Adrenal gland (tissue), 12 donors: ENCODE results near the gene CSPG4. TPM values are rescaled to one million over a fixed set of nuclear protein-coding genes. Genes with fewer than 3 reads are reported as not detected.
"Not testable (repeated sequence)": the region's sequence is repeated elsewhere in the genome, so short reads cannot be mapped to it uniquely, and the experiment has no call there.

Experiments used
- DNase-seq, 7 donors: peaks; one replicate each; pipeline ENCODE4 v3.0.0-alpha.2; 2019 to 2020
- H3K27ac ChIP-seq, 5 donors: fragments of 200-600 bp; sonication (generic) in 4 of 5; 1 replicate in 3 of 5; 2 replicates in 2 of 5; pipeline versions ENCODE4 v1.5.1 to v1.8.0; 2016 to 2020; ENCODE audit warnings: mild to moderate bottlenecking in 1 of 5
- H3K27me3 ChIP-seq: fragments of 200-600 bp; 2 replicates; pipeline ENCODE4 v1.8.0; 2021
- H3K36me3 ChIP-seq, 2 donors: fragments of 200-600 bp; replicated peaks in 1 of 2; 1 replicate in 1 of 2; 2 replicates in 1 of 2; pipeline versions ENCODE4 v1.5.1 to v1.8.0; 2018 to 2022
- H3K4me1 ChIP-seq, 2 donors: fragments of 200-600 bp; replicated peaks in 1 of 2; 1 replicate in 1 of 2; 2 replicates in 1 of 2; pipeline versions ENCODE4 v1.5.1 to v1.8.0; 2018 to 2021
- H3K4me3 ChIP-seq, 4 donors: fragments of 200-600 bp; sonication (generic) in 3 of 4; one replicate each; pipeline ENCODE4 v1.5.1; 2016 to 2018
- H3K9me3 ChIP-seq, 3 donors: fragments of 200-600 bp; sonication (generic) in 1 of 3; replicated peaks in 1 of 3; 1 replicate in 2 of 3; 2 replicates in 1 of 3; pipeline versions ENCODE4 v1.5.1 to v1.8.0; 2016 to 2021
- POLR2A ChIP-seq, 2 donors: fragments of 450-650 bp; IDR thresholded peaks; one replicate each; pipeline ENCODE4 v1.6.1; 2017; ENCODE audit warnings: antibody characterized with exemption in 2 of 2, mild to moderate bottlenecking in 2 of 2, moderate library complexity in 1 of 2
- WGBS, 4 donors: extraction: QIAGEN DNeasy Blood & Tissue Kit in 2 of 4; methylation state at CpG; one replicate each; pipeline versions ENCODE4 v1.1.5 to v1.1.7; 2013 to 2017; 5-methylcytosine and 5-hydroxymethylcytosine counted together
- intact Hi-C, 2 donors: fragments of 100-400 bp; cut with DNase I; formaldehyde crosslinking; loops; one replicate each; pipeline versions ENCODE4 v1.14.1 to v1.15.0; 2022 to 2023
- polyA plus RNA-seq, 3 donors: library from polyadenylated mRNA; stranded (reverse); fragments of 200-250 nt in 2 of 3; fragments of 350-450 nt in 1 of 3; fragmentation: Illumina TruSeq in 1 of 3; extraction: RNeasy Lipid Tissue Mini Kit (QIAGEN cat#74804) in 1 of 3; gene quantifications; one replicate each; pipeline ENCODE4 v1.2.3, GENCODE V29; 2013 to 2014
- total RNA-seq, 9 donors: library from RNA; depleted of rRNA in 4 of 9; stranded (reverse); fragments of >200 nt in 4 of 9; fragments of 120-200 nt in 1 of 9; fragmentation: NEBNext Ultra II Directional in 1 of 9; extraction: Animal tissue kit (Norgen Biotek cat#: 25700) in 1 of 9; gene quantifications; one replicate each; pipeline versions ENCODE4 v1.1.0 to v1.2.4, GENCODE V29; 2013 to 2023
- TF ChIP-seq, protein P1 (sequence below), 6 experiments: fragments of 450-650 bp in 4 of 6; fragments of 200-600 bp in 2 of 6; sonication (generic) in 1 of 6; IDR thresholded peaks; 1 replicate in 5 of 6; 2 replicates in 1 of 6; pipeline versions ENCODE4 v1.5.1 to v1.8.0; 2016 to 2021; ENCODE audit warnings: antibody characterized with exemption in 6 of 6, mild to moderate bottlenecking in 2 of 6, moderate library complexity in 1 of 6
- donor health status: healthy with polysubstance abuse.
- donor health status: Bipolar disorder and iron deficiency.
- donor health status: DM: yes; HTN: yes; CAD: no.
- donor health status: DM: no; HTN: no; CAD: no.
- donor health status: DM: no; HTN: no; CAD: no.
- donor health status: DM: yes; HTN: yes; CAD: no.

CSPG4 gene
- total and polyA plus RNA-seq, 12 donors, result 0.55 to 6.6 (median 2.8) TPM

DNA sequence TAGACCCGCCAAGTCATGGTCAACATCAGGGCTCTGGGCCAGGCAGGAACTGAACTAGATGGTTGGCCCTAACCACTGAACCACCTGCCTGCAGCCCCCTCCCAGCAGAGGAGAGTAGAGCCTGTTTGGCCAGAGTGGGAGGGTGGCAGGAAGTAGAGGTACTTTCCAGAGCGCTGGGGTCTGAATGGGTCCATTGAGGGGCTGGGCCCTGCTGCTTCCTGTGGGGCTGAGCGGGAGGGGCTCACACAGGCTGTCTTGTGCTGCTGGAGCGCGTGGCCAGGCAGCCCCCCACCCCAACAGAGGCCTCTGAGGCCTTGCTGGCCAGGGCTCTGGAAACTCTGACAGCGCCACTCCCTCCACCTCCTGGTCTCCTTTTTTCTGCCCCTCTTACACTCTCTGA lies 17.4 kb downstream of the CSPG4 start:
- Histone ChIP-seq H3K36me3 (no peaks in the 10 kb centered on the region), H3K27me3 (no peaks in the 10 kb centered on the region), H3K4me3 (no peak overlapping the region), H3K27ac (peak overlapping the region in 3 of 5 donors; percentile 34 to 79 (median 63)), H3K9me3 (no peaks in the 10 kb centered on the region), H3K4me1 (peaks cover 13 to 28% of the 10 kb centered on the region in 2 donors)
- TF ChIP-seq, protein P1, sequence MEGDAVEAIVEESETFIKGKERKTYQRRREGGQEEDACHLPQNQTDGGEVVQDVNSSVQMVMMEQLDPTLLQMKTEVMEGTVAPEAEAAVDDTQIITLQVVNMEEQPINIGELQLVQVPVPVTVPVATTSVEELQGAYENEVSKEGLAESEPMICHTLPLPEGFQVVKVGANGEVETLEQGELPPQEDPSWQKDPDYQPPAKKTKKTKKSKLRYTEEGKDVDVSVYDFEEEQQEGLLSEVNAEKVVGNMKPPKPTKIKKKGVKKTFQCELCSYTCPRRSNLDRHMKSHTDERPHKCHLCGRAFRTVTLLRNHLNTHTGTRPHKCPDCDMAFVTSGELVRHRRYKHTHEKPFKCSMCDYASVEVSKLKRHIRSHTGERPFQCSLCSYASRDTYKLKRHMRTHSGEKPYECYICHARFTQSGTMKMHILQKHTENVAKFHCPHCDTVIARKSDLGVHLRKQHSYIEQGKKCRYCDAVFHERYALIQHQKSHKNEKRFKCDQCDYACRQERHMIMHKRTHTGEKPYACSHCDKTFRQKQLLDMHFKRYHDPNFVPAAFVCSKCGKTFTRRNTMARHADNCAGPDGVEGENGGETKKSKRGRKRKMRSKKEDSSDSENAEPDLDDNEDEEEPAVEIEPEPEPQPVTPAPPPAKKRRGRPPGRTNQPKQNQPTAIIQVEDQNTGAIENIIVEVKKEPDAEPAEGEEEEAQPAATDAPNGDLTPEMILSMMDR (IDR thresholded peaks at IDR 0.05), result no peak
- TF ChIP-seq POLR2A (IDR thresholded peaks at IDR 0.05), result no peak
- WGBS, 4 donors, result 63 to 94% (median 80%) methylated on average over 4 to 6 of the region's 6 CpGs
- intact Hi-C loops, result loop anchor here in 1 of 2 donors (10.0 kb wide), 1 partner anchor 100 kb away; no protein-coding TSS in a partner anchor
- no peak for DNase-seq

DNA sequence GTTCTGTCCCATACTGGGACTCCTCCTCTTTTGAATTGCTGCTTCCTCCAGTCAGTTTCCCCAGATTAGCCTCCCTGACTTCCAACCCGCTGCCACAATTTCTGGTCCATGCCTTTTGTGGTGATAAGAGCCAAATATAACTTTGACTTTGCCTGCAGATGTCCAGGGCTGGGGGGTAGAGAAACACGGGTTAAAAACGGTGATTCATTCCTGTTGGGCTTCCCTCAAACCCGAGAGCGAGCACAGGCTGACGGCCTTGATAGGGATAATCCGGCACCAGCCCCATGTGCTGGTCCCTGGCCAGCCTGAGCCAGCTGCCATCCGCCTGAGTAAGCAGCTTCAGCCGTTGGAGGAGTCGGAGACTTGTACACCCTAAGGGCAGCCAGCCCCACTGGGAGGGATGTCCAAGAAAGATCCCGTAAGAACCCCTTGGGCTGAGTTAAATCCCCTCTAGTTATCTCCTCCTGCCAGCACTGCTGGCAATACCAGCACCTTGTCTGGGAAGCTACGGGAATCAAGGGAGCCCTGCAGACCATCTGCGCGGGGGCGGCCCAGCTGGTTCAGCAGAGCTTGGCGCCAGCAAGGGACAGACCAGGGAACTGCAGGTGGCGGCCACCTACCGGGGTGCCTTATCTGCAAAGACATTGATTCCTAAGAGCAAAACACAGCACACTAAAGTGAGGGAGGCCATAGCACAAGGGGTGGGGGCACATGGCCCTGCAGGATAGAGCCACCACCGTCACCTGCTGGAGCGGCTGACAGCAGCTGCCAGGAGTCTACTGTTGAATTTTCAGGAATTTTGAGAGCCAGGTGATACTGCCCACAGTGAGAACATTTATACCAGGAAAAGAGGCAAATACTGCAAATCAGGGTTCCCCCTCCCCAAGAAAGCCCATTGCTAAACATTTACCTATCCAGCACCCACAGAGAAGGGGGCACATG lies 18.1 kb downstream of the CSPG4 start:
- Histone ChIP-seq H3K4me3 (no peak overlapping the region), H3K9me3 (no peaks in the 10 kb centered on the region), H3K27ac (peak overlapping the region in 3 of 5 donors; percentile 34 to 79 (median 63)), H3K27me3 (no peaks in the 10 kb centered on the region), H3K36me3 (no peaks in the 10 kb centered on the region), H3K4me1 (peaks cover 13 to 23% of the 10 kb centered on the region in 2 donors)
- intact Hi-C loops, result loop anchor here in 1 of 2 donors (10.0 kb wide), 1 partner anchor 100 kb away; no protein-coding TSS in a partner anchor
- WGBS, 4 donors, result 7 to 23% (median 23%) methylated on average over 6 to 20 of the region's 20 CpGs
- peak; percentile 86 to 95 (median 94) for DNase-seq
- TF ChIP-seq, protein P1 (IDR thresholded peaks at IDR 0.05), result peak in 5 of 6 experiments; percentile 33 to 52 (median 40)
- peak in 1 of 2 donors; percentile 18 for TF ChIP-seq POLR2A (IDR thresholded peaks at IDR 0.05)

DNA sequence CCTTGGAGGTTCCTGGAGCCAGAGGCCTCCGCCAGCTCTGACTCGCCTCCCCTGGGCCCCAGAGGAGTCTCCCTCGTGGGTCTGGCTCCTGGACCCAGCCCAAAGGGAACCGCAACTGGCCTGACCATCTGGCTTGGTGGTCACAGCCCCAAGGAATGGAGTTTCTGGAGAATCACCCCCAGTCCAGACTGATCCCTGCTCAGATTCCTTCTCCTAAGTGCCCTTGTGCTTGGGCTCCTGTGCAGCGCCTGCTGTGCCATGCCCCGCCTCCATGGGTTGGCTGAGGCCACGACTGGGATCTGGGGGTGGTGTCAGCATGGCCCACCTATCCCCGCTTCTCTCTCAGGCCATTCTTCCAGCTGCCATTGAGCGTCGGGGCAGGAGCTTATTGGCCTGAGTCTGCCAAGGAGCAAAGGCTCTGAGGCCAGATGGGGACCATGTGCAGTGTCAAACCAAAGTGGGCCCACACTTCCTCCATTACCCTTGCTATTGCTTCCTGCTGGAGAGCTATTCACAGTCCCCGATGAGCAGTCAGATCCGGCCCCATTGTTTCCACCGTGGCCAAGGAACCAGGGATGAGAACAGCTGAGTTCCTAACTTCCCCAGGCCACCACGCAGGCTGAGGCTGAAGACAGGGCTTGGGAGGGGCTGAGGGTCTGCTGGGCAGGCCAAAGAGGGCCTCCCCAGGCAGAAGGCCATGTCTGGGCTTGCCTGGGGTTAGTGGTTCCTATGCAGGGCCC lies 19.0 kb downstream of the CSPG4 start:
- WGBS, 4 donors, result 53 to 70% (median 59%) methylated on average over 6 to 14 of the region's 14 CpGs
- intact Hi-C loops, result loop anchor here in 1 of 2 donors (10.0 kb wide), 1 partner anchor 101 kb away; no protein-coding TSS in a partner anchor
- no peak for DNase-seq

DNA sequence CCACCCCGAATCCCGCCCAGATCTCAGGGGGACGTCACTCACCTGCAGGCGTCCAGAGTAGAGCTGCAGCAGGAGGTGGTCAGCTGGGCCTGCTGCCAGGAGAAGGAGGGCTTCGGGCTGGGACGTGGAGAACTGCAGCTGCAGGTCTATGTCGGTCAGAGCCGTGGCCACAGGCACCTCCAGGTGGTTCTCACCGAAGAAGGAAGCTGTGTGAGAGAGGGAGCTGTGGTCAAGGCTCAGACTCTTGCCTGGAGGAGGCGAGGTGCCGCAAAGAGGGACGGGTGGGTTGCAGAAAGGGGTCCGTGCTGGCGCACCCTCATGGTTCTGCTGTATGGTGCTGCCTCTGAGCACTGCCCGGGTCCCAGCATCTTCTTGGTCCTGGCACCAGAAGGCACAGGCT lies 19.6 kb downstream of the CSPG4 start:
- not testable (repeated sequence) for DNase-seq, H3K36me3 ChIP-seq, H3K4me3 ChIP-seq, H3K9me3 ChIP-seq, H3K27ac ChIP-seq, H3K27me3 ChIP-seq
- intact Hi-C loops, result loop anchor here in 1 of 2 donors (10.0 kb wide), 1 partner anchor 102 kb away; no protein-coding TSS in a partner anchor
- 80 to 91% (median 83%) methylated on average over 6 to 11 of the region's 15 CpGs for WGBS, 4 donors
- peaks cover 13 to 19% of the 10 kb centered on the region in 2 donors for H3K4me1 ChIP-seq

More for the DNA sequence above, 19.0 kb downstream of the CSPG4 start:
- H3K4me1 ChIP-seq, result peaks cover 13 to 19% of the 10 kb centered on the region in 2 donors
- TF ChIP-seq, protein P1 (IDR thresholded peaks at IDR 0.05), result no peak
- no peak for TF ChIP-seq POLR2A (IDR thresholded peaks at IDR 0.05)
- no peak overlapping the region for H3K4me3 ChIP-seq
- no peaks in the 10 kb centered on the region for H3K27me3 ChIP-seq
- no peaks in the 10 kb centered on the region for H3K9me3 ChIP-seq
- no peaks in the 10 kb centered on the region for H3K36me3 ChIP-seq
- H3K27ac ChIP-seq, result peak overlapping the region in 3 of 5 donors; percentile 34 to 79 (median 63)

DNA sequence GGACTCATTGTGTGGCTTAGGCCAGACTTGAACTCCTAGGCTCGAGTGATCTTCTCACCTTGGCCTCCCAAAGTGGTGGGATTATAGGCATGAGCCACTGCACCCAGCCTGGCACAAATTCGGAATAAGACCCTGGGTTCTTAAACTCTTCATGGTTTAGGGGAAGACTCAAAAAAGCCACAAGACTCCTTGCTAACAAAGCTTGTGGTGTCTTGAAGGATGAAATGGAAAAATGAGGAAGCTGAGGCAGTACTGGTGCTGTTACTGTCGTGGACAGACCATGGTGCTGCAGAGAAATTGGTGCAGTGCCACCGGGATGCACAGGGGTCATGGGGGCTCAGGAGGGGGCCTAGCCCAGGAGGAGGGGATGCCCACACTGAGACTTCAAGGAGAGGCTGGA lies 20.3 kb downstream of the CSPG4 start:
- WGBS, 4 donors, result 56 to 82% (median 65%) methylated on average over 4 of the region's 4 CpGs
- H3K4me3 ChIP-seq, H3K9me3 ChIP-seq, H3K27me3 ChIP-seq, H3K36me3 ChIP-seq, H3K27ac ChIP-seq, DNase-seq: not testable (repeated sequence)
- intact Hi-C loops, result loop anchor here in 1 of 2 donors (10.0 kb wide), 1 partner anchor 102 kb away; no protein-coding TSS in a partner anchor
- H3K4me1 ChIP-seq, result peaks cover 13 to 19% of the 10 kb centered on the region in 2 donors

DNA sequence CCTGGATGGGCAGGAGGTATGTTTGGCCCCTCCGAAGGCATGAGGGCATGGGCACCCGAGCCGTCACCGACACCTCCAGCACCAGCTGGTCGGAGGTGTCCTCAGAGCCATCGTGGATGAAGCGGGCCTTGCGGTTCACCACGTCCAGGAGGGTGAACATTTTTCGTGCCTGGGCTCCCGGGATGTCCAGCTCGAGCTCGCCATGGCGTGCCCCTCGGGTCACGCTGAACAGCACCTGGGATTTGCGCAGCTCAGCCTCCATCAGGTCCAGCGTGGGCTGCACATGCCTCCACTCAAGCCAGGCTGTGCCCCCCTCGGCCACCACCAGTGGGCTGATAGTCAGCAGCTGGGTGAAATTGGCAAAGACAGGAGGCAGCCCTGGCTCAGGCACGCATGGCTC lies 23.2 kb downstream of the CSPG4 start:
- H3K4me3 ChIP-seq, H3K36me3 ChIP-seq, DNase-seq, H3K27ac ChIP-seq, H3K9me3 ChIP-seq, H3K27me3 ChIP-seq: not testable (repeated sequence)
- WGBS, 4 donors, result 88 to 95% (median 91%) methylated on average over 14 to 20 of the region's 20 CpGs; no CpG with 5 or more reads in 1 of the 4 donors
- H3K4me1 ChIP-seq, result peaks cover 7 to 12% of the 10 kb centered on the region in 2 donors
- intact Hi-C loops, result loop anchor here in 1 of 2 donors (10.0 kb wide), 1 partner anchor 115 kb away; no protein-coding TSS in a partner anchor
